GM12873 (cell line): ENCODE results near the gene NEU3.

Experiments
- TF ChIP-seq, protein P1 (sequence below): IDR thresholded peaks from 2 replicates; pipeline ENCODE4 v1.5.1; 2012; ENCODE audit warnings: low read depth, mild to moderate bottlenecking, moderate library complexity, low read length, control low read depth; ENCODE audit not compliant: insufficient read depth; ENCODE audit errors: missing control alignments

The NEU3 gene

DNA sequence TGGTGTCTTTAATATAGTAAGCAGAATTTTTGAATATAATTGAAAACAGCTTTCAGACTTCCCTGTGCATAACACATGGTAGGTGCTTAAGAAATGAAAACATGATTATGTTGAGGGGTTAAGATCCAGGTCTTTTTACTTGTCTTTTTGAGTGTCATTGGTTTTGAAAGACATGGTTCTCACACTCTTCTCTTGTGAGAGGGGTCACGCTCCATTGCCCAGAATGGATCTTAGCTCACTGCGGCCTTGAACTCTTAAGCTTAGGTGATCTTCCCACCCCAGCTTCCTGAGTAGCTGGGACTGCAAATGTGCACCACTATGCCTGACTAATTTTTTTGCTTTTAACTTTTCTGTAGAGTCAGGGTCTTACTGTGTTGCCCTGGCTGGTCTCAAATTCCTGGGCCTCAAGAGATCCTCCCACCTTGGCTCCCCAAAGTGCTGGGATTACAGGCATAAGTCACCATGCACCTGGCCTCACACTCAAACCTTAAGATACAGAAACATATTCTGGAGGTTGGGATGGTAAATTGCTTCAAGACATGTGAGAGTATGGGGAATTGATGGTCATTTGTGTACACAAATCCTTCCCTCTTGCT lies 38.3 kb upstream of the NEU3 start:
- TF ChIP-seq, protein P1, sequence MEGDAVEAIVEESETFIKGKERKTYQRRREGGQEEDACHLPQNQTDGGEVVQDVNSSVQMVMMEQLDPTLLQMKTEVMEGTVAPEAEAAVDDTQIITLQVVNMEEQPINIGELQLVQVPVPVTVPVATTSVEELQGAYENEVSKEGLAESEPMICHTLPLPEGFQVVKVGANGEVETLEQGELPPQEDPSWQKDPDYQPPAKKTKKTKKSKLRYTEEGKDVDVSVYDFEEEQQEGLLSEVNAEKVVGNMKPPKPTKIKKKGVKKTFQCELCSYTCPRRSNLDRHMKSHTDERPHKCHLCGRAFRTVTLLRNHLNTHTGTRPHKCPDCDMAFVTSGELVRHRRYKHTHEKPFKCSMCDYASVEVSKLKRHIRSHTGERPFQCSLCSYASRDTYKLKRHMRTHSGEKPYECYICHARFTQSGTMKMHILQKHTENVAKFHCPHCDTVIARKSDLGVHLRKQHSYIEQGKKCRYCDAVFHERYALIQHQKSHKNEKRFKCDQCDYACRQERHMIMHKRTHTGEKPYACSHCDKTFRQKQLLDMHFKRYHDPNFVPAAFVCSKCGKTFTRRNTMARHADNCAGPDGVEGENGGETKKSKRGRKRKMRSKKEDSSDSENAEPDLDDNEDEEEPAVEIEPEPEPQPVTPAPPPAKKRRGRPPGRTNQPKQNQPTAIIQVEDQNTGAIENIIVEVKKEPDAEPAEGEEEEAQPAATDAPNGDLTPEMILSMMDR: no peak

DNA sequence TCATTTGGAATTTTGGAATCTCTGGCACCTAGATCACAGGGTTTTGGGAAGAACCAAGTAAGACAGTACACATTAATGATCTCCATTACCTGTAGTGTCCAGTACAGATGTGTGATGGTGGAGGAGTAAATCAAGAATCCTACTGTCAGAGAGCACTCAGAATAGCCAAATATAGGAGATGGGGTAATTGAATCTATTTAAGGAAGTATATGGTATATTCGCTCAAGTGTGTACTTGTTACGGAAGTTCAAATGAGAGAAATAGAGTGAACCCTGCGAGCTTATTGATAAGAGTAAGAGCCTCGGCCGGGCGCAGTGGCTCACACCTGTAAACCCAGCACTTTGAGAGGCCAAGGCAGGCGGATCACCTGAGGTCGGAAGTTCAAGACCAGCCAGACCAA lies 37.5 kb upstream of the NEU3 start:
- TF ChIP-seq, protein P1: no peak

DNA sequence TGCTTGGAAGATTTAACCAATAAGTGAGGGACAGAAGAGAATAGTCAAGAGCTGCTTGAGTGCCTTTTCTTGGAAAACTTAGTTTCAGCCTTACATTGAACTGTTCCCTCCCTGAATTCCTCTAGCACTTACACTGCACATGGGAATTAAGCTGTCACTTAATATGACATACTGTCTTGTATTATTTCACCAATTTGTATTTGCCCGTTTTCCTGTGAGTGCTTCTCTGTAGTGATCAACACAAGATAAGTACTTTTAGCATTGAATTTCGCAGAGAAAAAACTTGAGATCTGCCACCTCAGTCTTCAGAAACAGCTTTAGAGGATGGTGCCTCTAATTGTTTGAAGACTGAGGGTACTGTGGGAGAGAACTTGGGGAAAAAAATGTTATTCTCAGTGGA lies 36.0 kb upstream of the NEU3 start:
- TF ChIP-seq, protein P1: no peak

DNA sequence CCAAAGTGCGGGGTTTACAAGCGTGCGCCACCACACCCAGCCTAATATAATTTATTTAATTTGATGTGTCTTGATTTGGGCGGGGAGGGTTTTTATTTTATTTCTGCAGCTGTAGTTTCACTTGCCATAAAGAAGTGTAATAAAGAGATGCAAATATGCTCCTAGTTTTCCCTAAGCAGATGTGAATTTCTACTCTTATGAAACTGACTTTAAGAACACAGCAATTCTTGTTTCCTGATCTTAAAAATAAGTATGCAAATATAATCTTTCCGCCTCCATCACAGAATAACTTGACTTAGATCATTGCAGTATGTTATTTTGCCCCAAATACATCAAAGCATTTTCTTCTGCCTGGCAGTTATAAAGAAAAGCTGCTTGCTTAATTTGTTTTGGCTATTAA lies 35.3 kb upstream of the NEU3 start:
- TF ChIP-seq, protein P1: no peak

DNA sequence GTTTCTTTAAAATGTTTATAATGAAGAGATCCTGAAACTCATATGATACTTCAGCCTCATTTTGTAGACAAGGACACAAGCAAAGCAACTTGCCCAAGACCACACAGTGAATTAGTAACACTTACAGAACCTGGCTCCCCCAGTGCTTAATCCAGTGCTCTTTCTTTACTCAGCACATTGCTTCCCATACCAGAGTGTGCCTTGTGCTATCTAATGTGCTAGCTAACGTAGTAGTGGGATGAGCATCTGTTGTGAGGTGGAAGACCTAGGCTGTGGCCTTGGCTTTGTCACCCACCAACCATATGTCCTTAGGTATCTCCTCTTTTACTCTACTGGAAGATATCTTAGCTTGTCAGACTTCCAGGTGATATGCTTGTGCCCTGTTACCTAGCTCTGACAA lies 34.5 kb upstream of the NEU3 start:
- TF ChIP-seq, protein P1: no peak

DNA sequence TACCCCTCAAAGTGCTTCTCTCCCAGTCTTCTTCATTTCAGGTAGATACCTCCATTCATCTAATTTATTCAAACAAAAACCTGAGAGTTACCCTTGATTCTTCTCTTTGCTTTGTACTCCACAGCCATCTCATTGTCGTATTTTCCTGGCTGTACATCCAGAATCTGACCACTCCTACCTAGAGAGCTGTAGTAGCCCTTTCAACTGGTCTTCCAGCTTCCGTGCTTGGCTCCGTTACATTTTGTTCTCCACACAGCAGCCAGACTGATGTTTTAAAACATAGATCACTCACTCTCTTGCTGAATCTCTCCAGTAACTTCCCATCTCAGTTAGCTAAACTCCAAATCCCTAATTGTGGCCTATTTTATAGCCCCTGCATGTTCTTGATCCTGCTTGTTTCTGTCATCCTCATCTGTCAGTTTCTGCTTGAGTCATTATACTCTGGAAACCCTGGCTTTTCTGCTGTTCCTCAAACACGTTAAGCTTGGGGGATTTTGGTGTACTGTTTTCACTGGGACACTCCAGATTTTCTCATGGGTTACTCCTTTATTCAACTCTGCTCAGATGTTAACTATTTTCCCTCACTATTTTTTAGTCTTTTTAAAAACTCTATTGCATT lies 32.2 kb upstream of the NEU3 start:
- TF ChIP-seq, protein P1: no peak

DNA sequence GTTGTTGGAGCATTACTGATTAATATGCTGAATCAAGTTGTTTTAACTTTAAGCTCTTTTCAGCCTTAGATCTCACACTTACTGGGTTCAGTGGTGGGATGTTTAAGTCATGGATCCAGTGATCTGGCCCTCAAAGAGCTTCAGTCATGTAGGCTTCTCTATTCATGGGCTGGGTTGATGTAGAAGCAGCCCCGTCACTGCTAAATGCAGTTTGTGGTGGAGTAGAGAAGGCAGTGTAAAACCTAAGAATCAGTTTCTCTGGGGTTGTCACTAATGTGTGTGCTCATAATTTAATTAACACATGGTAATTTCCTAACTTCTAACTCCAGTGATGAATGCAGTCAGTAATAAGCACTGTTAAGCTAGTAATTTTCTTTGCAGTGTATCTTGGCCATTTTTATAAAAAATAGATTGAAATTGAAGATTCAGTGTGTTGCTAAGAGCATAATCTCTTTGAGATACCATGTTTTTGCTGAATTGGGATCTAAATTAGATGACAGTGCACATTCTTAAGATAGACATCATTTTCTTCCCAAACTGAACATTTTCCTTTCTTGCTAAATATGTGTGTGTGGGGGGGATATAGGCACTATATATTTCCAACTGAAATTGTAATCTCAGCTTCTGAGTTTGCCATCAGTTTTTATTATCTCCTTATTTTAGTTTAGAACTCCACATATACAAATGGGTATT lies 30.6 kb upstream of the NEU3 start:
- TF ChIP-seq, protein P1: no peak
